Pericardium fibroblast (primary cell): Measurements from ENCODE around the gene RCAN2. TPM values are rescaled to one million over a fixed set of nuclear protein-coding genes. Genes with fewer than 3 reads are reported as not detected.

ENCODE experiments used
- total RNA-seq: library from RNA; depleted of rRNA; stranded (reverse); fragments of >200 nt; gene quantifications from 2 replicates; pipeline ENCODE4 v1.2.3, GENCODE V29; 2015

RCAN2 gene
- 0.51 TPM in 1 of 2 replicates, not detected in the other for total RNA-seq

DNA sequence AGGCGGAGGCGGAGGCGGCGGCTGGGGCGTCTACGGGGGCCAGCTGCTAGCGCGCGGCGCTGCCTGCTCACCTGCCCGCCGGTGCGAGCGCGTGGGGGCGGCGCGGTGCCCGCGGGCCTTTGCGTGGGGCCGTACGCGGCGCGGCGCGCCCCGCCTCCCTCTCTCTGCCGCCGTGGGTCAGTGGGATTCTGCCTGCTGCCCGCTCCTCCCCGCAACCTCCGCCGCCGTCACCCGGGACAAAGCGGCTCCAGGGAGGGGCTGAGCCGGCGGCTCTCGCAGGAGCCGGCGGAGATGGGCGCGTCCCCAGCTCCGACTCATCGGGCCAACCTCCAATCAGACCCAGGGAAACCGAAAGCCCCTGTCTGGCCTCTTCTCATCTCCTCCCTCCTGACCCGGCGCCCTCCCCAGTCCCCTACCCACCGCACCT, at the start of gene RCAN2:
TSS of gene RCAN2 (minus strand) at position 249 of the 427 bp plus-strand sequence.

Other genes starting within 250 kb of the RCAN2 start
- gene CYP39A1, start 161.4 kb upstream of the RCAN2 start, total RNA-seq = 1.6 TPM in 1 of 2 replicates, not detected in the other
- 2.0 and 2.2 TPM in 2 replicates for gene SLC25A27, start 161.5 kb upstream of the RCAN2 start, total RNA-seq
- not detected in 2 replicates for gene TDRD6, start 196.4 kb upstream of the RCAN2 start, total RNA-seq
- gene PLA2G7, start 243.9 kb upstream of the RCAN2 start, total RNA-seq = 0.12 TPM in 1 of 2 replicates, not detected in the other